Activated B cell treated with CpG ODN at 0.5 μM for 24 hours (primary cell): Measurements from ENCODE around the gene TIMP2. TPM values are rescaled to one million over a fixed set of nuclear protein-coding genes. Genes with fewer than 3 reads are reported as not detected.
A peak's percentile ranks its signal among the peaks of the same experiment; 100 is the strongest.

Source experiments
- ATAC-seq: fragments of 200-7000 bp; cut with Tn5 transposase; one replicate; pipeline ENCODE4 v1.10.0; 2021; ENCODE audit warnings: low read depth, mild to moderate bottlenecking, moderate library complexity
- CTCF ChIA-PET: fragments of 350-600 bp; sonication (Branson Sonifier 250); formaldehyde crosslinking; loops from one replicate; lab custom pipeline; 2021; ENCODE audit warnings: antibody characterized with exemption; lab: Charles Lee
- POLR2A ChIA-PET: fragments of 350-600 bp; sonication (Branson Sonifier 250); formaldehyde crosslinking; loops from one replicate; lab custom pipeline; 2021; ENCODE audit warnings: antibody characterized with exemption; lab: Charles Lee
- DNase-seq: peaks from one replicate; pipeline ENCODE4 v3.0.0; 2022
- H3K27ac Mint-ChIP-seq: one replicate; pipeline ENCODE4 v1.8.0; 2020; ENCODE audit warnings: mixed read lengths
- H3K27me3 Mint-ChIP-seq: one replicate; pipeline ENCODE4 v1.8.0; 2021; ENCODE audit warnings: mixed read lengths
- H3K36me3 Mint-ChIP-seq: one replicate; pipeline ENCODE4 v1.8.0; 2021; ENCODE audit warnings: low read depth, mixed read lengths
- H3K4me1 Mint-ChIP-seq: one replicate; pipeline ENCODE4 v1.8.0; 2021; ENCODE audit warnings: mixed read lengths
- H3K4me3 Mint-ChIP-seq: one replicate; pipeline ENCODE4 v1.8.0; 2020; ENCODE audit warnings: mild to moderate bottlenecking, mixed read lengths
- H3K9me3 Mint-ChIP-seq: one replicate; pipeline ENCODE4 v1.8.0; 2020; ENCODE audit warnings: mixed read lengths
- CTCF ChIP-seq: fragments of 200-600 bp; IDR thresholded peaks from one replicate; pipeline ENCODE4 v1.8.0; 2022; ENCODE audit warnings: antibody characterized with exemption, mild to moderate bottlenecking
- intact Hi-C: fragments of 100-400 bp; cut with micrococcal nuclease; formaldehyde crosslinking; loops from one replicate; pipeline ENCODE4 v1.15.1; 2024
- total RNA-seq: library from RNA; stranded (reverse); gene quantifications from 2 replicates; pipeline ENCODE4 v1.2.3, GENCODE V29; 2022

Gene TIMP2
- total RNA-seq, 1 donor from 2014 or later = 4.2 TPM

GRCh38 chr17:78842881-78843565 is 82.2 kb downstream of the TIMP2 start:
- ATAC-seq (no peak), DNase-seq (peak; percentile 27)
- Mint-ChIP-seq H3K4me3 (no peak overlapping the region), H3K4me1 (peaks cover 34% of the 10 kb centered on the region), H3K9me3 (no peaks in the 10 kb centered on the region), H3K27ac (no peak overlapping the region), H3K36me3 (peaks cover 12% of the 10 kb centered on the region), H3K27me3 (no peaks in the 10 kb centered on the region)
- ChIA-PET POLR2A (no interaction called here), CTCF (interaction anchor here (0.9 to 1.7 kb wide), 2 partner anchors 23 to 346 kb away, joined by 3 to 7 read pairs; no protein-coding TSS in a partner anchor)
- intact Hi-C loops = loop anchor here (1.0 to 5.0 kb wide), 3 partner anchors 136 to 396 kb away; no protein-coding TSS in a partner anchor
- no peak for TF ChIP-seq CTCF

- CTCF ChIA-PET = interaction anchor here (1.0 kb wide), 2 partner anchors 25 to 130 kb away, joined by 3 to 5 read pairs; no protein-coding TSS in a partner anchor
- H3K27me3 Mint-ChIP-seq = no peaks in the 10 kb centered on the region
- H3K36me3 Mint-ChIP-seq = peaks cover 30% of the 10 kb centered on the region
- DNase-seq (peak; percentile 99), ATAC-seq (peak; percentile 85)
- no peak for TF ChIP-seq CTCF
- H3K4me3 Mint-ChIP-seq = peak within 1 kb of the TSS; percentile 93
- no peaks in the 10 kb centered on the region for H3K9me3 Mint-ChIP-seq
- intact Hi-C loops = loop anchor here (1.0 to 5.0 kb wide), 9 partner anchors 48 to 1752 kb away; partner anchors contain the start of genes CYTH1, SEC14L1 and SOCS3
- H3K4me1 Mint-ChIP-seq = peaks cover 42% of the 10 kb centered on the region
- H3K27ac Mint-ChIP-seq = peak within 1 kb of the TSS; percentile 94
- POLR2A ChIA-PET = interaction anchor here (0.6 to 1.2 kb wide), 9 partner anchors 48 to 883 kb away, joined by 3 to 8 read pairs (median 4); partner anchors contain the start of gene TNRC6C
These were observed 84.2 kb downstream of the TIMP2 start, which contains the start of gene USP36 for GRCh38 chr17:78840780-78841611. USP36 (minus strand) TSS chr17:78840814; CDS start chr17:78836363, 4,451 bp downstream.

- ATAC-seq (no peak), DNase-seq (no peak)
- H3K9me3 Mint-ChIP-seq = no peaks in the 10 kb centered on the region
- intact Hi-C loops = loop anchor here (1.0 to 5.0 kb wide), 8 partner anchors 48 to 1752 kb away; partner anchors contain the start of genes CYTH1, SEC14L1 and SOCS3
- CTCF ChIA-PET = no interaction called here
- TF ChIP-seq CTCF = no peak
- peak overlapping the region; percentile 94 for H3K27ac Mint-ChIP-seq
- H3K4me1 Mint-ChIP-seq = peaks cover 42% of the 10 kb centered on the region
- H3K36me3 Mint-ChIP-seq = peaks cover 36% of the 10 kb centered on the region
- peak overlapping the region; percentile 93 for H3K4me3 Mint-ChIP-seq
- POLR2A ChIA-PET = interaction anchor here (0.6 to 1.2 kb wide), 5 partner anchors 43 to 534 kb away, joined by 3 to 8 read pairs (median 3); no protein-coding TSS in a partner anchor
- H3K27me3 Mint-ChIP-seq = no peaks in the 10 kb centered on the region
These were observed 84.7 kb downstream of the TIMP2 start for GRCh38 chr17:78840530-78840779.

GRCh38 chr17:78839762-78840529 is 85.2 kb downstream of the TIMP2 start:
- intact Hi-C loops = loop anchor here (1.0 to 5.0 kb wide), 8 partner anchors 49 to 1751 kb away; partner anchors contain the start of genes CYTH1, SEC14L1 and SOCS3
- POLR2A ChIA-PET = interaction anchor here (0.6 to 1.2 kb wide), 4 partner anchors 43 to 535 kb away, joined by 3 to 5 read pairs (median 3); no protein-coding TSS in a partner anchor
- TF ChIP-seq CTCF = no peak
- DNase-seq (no peak), ATAC-seq (peak; percentile 8)
- CTCF ChIA-PET = no interaction called here
- peaks cover 42% of the 10 kb centered on the region for H3K4me1 Mint-ChIP-seq
- peaks cover 41% of the 10 kb centered on the region for H3K36me3 Mint-ChIP-seq
- H3K9me3 Mint-ChIP-seq = no peaks in the 10 kb centered on the region
- peak overlapping the region; percentile 93 for H3K4me3 Mint-ChIP-seq
- H3K27ac Mint-ChIP-seq = peak overlapping the region; percentile 89
- H3K27me3 Mint-ChIP-seq = no peaks in the 10 kb centered on the region
